ENCODE data around the gene ZBTB4.

The ZBTB4 gene, protein sequence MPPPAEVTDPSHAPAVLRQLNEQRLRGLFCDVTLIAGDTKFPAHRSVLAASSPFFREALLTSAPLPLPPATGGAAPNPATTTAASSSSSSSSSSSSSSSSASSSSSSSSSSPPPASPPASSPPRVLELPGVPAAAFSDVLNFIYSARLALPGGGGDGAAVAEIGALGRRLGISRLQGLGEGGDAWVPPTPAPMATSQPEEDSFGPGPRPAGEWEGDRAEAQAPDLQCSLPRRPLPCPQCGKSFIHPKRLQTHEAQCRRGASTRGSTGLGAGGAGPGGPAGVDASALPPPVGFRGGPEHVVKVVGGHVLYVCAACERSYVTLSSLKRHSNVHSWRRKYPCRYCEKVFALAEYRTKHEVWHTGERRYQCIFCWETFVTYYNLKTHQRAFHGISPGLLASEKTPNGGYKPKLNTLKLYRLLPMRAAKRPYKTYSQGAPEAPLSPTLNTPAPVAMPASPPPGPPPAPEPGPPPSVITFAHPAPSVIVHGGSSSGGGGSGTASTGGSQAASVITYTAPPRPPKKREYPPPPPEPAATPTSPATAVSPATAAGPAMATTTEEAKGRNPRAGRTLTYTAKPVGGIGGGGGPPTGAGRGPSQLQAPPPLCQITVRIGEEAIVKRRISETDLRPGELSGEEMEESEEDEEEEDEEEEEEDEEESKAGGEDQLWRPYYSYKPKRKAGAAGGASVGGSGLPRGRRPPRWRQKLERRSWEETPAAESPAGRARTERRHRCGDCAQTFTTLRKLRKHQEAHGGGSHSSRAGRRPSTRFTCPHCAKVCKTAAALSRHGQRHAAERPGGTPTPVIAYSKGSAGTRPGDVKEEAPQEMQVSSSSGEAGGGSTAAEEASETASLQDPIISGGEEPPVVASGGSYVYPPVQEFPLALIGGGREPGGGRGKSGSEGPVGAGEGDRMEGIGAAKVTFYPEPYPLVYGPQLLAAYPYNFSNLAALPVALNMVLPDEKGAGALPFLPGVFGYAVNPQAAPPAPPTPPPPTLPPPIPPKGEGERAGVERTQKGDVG
- total RNA-seq, result 43.6 to 177 (median 112) reads per million in 3 experiments

DNA sequence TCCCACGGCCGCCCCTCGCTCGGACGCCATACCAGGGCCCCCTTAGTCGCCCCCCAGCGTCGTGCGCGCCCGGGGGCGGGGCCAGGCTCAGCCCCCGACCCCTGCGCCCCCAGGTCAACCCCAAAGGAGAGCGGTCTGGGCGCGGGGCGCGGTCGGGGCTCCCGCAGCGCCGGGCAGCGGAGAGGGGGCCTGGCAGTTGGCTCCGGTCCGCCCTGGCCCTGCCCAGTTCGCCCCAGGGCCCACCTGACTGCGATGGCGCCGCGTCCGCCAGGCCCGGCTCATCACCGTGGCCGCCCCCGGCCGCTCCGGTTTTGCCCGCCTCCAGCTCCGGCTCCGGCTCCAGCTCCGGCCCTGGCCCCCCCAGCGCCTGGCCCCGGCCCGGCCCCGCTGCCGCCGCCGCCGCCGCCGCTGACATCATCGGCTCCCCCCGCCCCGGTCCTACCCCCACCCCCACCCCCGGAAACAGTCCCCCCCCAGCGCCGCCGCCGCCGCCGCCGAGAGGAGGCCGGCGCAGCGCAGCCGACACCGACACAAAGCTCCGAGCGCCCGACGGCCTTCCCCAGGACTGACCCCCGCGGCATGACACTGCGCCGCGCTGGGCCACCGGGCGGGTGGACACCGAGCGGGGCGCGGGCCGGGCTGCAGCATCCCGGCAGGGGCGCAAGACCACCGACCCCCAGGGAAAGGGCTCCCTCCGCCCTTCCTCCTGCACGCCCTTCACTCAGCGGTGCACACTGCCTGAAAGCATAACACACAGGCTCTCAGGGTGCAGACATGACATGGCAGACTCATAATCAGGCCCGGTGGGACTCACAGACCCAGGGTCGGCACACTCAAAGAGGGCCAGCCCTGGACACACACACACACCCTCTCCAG is at the start of gene ZBTB4:
Gene ZBTB4, minus strand, starts transcription at position 419 of the 876 bp plus-strand sequence. CDS start 12,830 bp downstream, outside the sequence.
- peak; percentile 71 for DNase-seq

DNA sequence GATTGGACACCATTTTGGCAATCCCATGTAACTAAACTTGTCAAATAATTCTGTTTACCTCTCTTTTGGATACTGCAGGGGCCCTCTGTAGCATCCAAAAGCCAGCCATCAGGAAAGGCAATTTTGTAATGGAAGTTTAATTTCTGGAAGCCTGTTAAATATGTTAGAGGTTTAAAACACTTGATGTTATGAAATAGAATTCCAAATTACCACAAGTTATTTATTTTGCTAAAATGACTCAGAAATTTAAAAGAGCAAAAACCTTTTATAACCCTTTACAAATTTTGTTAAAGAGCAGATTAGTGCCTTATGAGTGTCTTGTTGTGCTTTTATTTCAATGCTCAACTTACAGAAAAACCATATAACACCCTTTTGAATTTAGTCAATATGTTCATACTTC is 49.4 kb upstream of the ZBTB4 start:
- no peak for DNase-seq

DNA sequence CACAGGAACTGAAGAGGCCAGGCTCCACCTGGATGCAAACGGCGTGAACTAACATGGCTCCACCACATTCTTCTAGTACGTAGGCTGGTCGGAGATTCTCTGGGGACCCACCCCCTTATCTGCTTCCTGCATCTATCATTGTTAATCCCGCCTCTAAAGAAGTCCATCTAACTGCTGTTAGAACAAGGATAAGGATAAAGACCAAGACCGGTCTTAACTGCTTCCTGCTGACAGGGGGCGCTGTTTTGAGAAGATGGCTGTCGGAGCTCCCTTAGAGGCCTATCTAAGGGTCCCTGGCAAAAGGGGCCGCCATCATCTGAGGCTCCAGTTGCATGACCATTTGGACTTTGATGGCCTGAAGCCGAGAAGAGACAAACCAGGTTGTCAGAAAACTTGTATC is 43.6 kb upstream of the ZBTB4 start:
- peak; percentile 52 for DNase-seq

GRCh38 chr17:7515911-7516610 is 36.6 kb upstream of the ZBTB4 start:
- no peak for DNase-seq

DNA sequence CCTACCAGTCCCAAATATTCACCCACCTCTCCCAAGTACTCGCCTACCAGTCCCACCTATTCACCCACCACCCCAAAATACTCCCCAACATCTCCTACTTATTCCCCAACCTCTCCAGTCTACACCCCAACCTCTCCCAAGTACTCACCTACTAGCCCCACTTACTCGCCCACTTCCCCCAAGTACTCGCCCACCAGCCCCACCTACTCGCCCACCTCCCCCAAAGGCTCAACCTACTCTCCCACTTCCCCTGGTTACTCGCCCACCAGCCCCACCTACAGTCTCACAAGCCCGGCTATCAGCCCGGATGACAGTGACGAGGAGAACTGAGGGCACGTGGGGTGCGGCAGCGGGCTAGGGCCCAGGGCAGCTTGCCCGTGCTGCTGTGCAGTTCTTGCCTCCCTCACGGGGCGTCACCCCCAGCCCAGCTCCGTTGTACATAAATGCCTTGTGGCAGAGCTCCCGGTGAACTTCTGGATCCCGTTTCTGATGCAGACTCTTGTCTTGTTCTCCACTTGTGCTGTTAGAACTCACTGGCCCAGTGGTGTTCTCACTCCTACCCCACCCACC is 34.5 kb upstream of the ZBTB4 start:
- no peak for DNase-seq

- DNase-seq, result no peak
Measured at GRCh38 chr17:7512824-7513540, 33.6 kb upstream of the ZBTB4 start.

GRCh38 chr17:7512105-7512504 is 32.7 kb upstream of the ZBTB4 start:
- no peak for DNase-seq

- no peak for DNase-seq
Measured at GRCh38 chr17:7511108-7511507, 31.7 kb upstream of the ZBTB4 start.

- no peak for DNase-seq
Measured at GRCh38 chr17:7509937-7510336, 30.5 kb upstream of the ZBTB4 start.

- no peak for DNase-seq
Measured at GRCh38 chr17:7508846-7509245, 29.4 kb upstream of the ZBTB4 start.

- DNase-seq, result no peak
Measured at GRCh38 chr17:7508145-7508544, 28.7 kb upstream of the ZBTB4 start.

- no peak for DNase-seq
Measured at GRCh38 chr17:7503521-7503920, 24.1 kb upstream of the ZBTB4 start.

DNA sequence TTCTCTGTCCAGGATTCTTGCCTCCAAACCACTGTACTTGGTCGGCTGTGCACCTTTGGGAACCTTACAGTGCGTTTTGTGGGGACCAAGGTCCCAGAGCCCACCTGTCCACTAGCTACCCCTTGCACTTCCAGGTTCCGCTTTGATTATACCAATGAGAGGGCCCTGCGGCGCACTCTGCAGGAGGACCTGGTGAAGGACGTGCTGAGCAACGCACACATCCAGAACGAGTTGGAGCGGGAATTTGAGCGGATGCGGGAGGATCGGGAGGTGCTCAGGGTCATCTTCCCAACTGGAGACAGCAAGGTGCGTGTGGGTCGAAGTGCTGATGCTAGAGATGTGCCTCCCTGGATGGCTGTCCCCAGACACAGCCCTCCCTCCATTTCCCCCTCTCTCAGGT is 23.6 kb upstream of the ZBTB4 start:
- DNase-seq, result no peak

GRCh38 chr17:7502171-7502847 is 22.9 kb upstream of the ZBTB4 start:
- no peak for DNase-seq

DNA sequence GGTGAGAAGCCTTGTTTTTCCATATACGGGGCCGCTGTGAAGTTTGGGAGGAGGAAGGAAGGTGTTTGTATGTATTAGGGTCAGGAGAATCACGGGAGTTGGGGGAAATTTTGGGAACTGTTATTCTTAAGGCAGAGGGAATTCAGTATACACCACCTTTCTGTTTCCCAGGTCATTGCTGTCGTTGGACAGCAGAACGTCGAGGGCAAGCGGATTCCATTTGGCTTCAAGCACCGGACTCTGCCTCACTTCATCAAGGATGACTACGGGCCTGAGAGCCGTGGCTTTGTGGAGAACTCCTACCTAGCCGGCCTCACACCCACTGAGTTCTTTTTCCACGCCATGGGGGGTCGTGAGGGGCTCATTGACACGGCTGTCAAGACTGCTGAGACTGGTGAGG is 22.3 kb upstream of the ZBTB4 start:
- no peak for DNase-seq

GRCh38 chr17:7499161-7499560 is 19.7 kb upstream of the ZBTB4 start:
- no peak for DNase-seq

- DNase-seq, result no peak
Measured at GRCh38 chr17:7497636-7498035, 18.2 kb upstream of the ZBTB4 start.

DNA sequence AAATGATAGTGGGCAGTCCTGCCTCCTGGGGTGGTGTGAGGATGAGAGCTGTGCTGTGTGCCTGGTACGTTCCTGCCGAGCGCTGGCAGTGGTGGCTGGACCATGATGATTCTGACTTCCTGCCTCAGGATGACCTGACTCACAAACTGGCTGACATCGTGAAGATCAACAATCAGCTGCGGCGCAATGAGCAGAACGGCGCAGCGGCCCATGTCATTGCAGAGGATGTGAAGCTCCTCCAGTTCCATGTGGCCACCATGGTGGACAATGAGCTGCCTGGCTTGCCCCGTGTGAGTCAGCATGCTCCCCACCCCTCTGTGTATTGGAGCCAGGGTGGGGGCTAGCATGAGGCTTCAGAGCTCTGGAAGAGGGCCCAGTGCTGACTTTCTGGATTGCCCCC is 17.8 kb upstream of the ZBTB4 start:
- DNase-seq, result no peak

DNA sequence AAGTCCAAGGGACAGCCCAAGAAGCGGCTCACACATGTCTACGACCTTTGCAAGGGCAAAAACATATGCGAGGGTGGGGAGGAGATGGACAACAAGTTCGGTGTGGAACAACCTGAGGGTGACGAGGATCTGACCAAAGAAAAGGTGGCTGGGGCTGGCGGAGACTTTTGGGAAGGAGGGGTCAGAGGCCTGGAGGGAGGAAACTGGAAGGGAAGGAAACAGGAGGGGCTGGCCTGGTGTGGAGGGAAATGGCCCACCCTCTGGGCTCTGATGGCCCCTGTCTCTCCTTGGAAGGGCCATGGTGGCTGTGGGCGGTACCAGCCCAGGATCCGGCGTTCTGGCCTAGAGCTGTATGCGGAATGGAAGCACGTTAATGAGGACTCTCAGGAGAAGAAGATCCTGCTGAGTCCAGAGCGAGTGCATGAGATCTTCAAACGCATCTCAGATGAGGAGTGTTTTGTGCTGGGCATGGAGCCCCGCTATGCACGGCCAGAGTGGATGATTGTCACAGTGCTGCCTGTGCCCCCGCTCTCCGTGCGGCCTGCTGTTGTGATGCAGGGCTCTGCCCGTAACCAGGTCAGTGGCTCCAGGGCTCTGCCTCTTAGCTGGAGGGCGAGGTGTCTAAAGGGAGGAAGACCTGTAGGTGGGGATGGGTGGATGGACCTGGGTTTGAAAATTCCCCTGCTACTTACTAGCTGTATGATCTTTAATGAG is 17.2 kb upstream of the ZBTB4 start:
- no peak for DNase-seq
